CD4-positive, alpha-beta T cell treated with Interferon gamma for 1 hour (primary cell): ENCODE data around the gene NCOA5.

Source experiments
- DNase-seq: peaks from one replicate; pipeline ENCODE4 v3.0.0-alpha.2; 2020

NCOA5 gene

GRCh38 chr20:46058599-46059281 lies 31.0 kb downstream of the NCOA5 start:
- no peak for DNase-seq

- DNase-seq = peak; percentile 42
These were observed 31.7 kb downstream of the NCOA5 start for GRCh38 chr20:46057856-46058598.

- DNase-seq = no peak
These were observed 32.5 kb downstream of the NCOA5 start for GRCh38 chr20:46056970-46057855.

- no peak for DNase-seq
These were observed 33.5 kb downstream of the NCOA5 start for GRCh38 chr20:46056027-46056833.

GRCh38 chr20:46055269-46055668 lies 34.5 kb downstream of the NCOA5 start:
- no peak for DNase-seq

GRCh38 chr20:46054606-46055005 lies 35.2 kb downstream of the NCOA5 start:
- DNase-seq = no peak

- DNase-seq = no peak
These were observed 36.3 kb downstream of the NCOA5 start for GRCh38 chr20:46053416-46053815.

- DNase-seq = no peak
These were observed 38.0 kb downstream of the NCOA5 start for GRCh38 chr20:46051556-46052308.

GRCh38 chr20:46050885-46051284 lies 38.9 kb downstream of the NCOA5 start:
- DNase-seq = no peak

GRCh38 chr20:46050444-46050843 lies 39.3 kb downstream of the NCOA5 start:
- DNase-seq = no peak

GRCh38 chr20:46049815-46050214 lies 39.9 kb downstream of the NCOA5 start:
- DNase-seq = no peak

GRCh38 chr20:46049190-46049589 lies 40.6 kb downstream of the NCOA5 start:
- DNase-seq = no peak

GRCh38 chr20:46047821-46048220 lies 41.9 kb downstream of the NCOA5 start:
- DNase-seq = no peak

- no peak for DNase-seq
These were observed 43.0 kb downstream of the NCOA5 start for GRCh38 chr20:46046588-46047310.

- no peak for DNase-seq
These were observed 44.9 kb downstream of the NCOA5 start for GRCh38 chr20:46044896-46045295.

- no peak for DNase-seq
These were observed 46.2 kb downstream of the NCOA5 start for GRCh38 chr20:46043556-46043955.

GRCh38 chr20:46040902-46041535 lies 48.7 kb downstream of the NCOA5 start:
- no peak for DNase-seq

GRCh38 chr20:46037036-46037435 lies 52.7 kb downstream of the NCOA5 start:
- DNase-seq = no peak

- DNase-seq = no peak
These were observed 53.4 kb downstream of the NCOA5 start for GRCh38 chr20:46036370-46036769.

- DNase-seq = no peak
These were observed 54.0 kb downstream of the NCOA5 start for GRCh38 chr20:46035713-46036112.

- no peak for DNase-seq
These were observed 54.5 kb downstream of the NCOA5 start for GRCh38 chr20:46035253-46035652.
